ENCODE results near the gene BAZ2B. TPM values are rescaled to one million over a fixed set of nuclear protein-coding genes. Genes with fewer than 3 reads are reported as not detected.
"Not testable (repeated sequence)": the region's sequence is repeated elsewhere in the genome, so short reads cannot be mapped to it uniquely, and the experiment has no call there.

The BAZ2B gene
- total RNA-seq, 3 donors from 2014 or later, result 5.0 to 6.7 (median 5.1) TPM

DNA sequence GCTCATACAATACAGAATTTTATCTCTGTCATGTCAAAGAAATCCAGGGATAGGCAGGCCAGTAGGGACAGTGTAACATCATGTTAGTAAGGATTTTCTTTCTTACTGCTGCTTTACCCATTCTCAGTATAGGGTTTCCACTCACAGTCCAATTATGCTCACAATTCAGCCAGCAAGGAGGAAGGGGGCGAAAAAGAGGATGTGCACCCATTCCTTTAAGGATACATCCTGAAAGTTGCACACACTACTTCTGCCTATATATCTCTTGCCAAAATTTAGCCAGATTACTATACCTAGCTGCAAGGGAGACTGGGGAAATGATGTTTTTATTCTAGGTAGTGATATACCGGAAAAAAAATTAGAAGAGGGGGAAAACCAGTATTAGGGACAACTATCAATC lies 66.1 kb downstream of the BAZ2B start:
- no peaks in the 10 kb centered on the region for H3K4me1 Mint-ChIP-seq (ENCODE audit: low read depth)
- no peaks in the 10 kb centered on the region for H3K9me3 Mint-ChIP-seq
- DNase-seq (no peak), ATAC-seq (no peak)
- H3K36me3 Mint-ChIP-seq (ENCODE audit: insufficient read depth), result no peaks in the 10 kb centered on the region
- H3K27me3 Mint-ChIP-seq (ENCODE audit: low read depth), result no peaks in the 10 kb centered on the region
- no peak overlapping the region for H3K4me3 Mint-ChIP-seq

DNA sequence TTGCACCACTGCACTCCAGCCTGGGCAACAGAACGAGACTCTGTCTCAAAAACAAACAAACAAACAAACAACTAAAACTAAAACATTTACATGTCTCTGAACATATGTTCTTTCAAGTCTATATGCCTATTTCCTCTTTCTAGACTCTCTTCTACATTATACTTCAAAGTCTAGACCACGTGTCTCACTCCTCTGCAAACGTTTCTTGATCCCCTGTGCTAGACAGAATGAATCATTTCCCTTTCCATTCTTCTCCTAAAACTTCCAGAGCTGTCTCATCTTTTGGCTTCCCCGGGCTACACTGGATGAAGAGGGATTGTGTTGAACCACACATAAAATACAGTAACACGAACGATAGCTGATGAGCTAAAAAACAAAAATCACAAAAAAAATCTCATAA lies 67.1 kb downstream of the BAZ2B start:
- no peak for ATAC-seq
- Mint-ChIP-seq H3K9me3 (no peaks in the 10 kb centered on the region), H3K36me3 (ENCODE audit: insufficient read depth) (no peaks in the 10 kb centered on the region), H3K27me3 (ENCODE audit: low read depth) (no peaks in the 10 kb centered on the region), H3K4me3 (no peak overlapping the region), H3K4me1 (ENCODE audit: low read depth) (no peaks in the 10 kb centered on the region)
- no peak for DNase-seq

DNA sequence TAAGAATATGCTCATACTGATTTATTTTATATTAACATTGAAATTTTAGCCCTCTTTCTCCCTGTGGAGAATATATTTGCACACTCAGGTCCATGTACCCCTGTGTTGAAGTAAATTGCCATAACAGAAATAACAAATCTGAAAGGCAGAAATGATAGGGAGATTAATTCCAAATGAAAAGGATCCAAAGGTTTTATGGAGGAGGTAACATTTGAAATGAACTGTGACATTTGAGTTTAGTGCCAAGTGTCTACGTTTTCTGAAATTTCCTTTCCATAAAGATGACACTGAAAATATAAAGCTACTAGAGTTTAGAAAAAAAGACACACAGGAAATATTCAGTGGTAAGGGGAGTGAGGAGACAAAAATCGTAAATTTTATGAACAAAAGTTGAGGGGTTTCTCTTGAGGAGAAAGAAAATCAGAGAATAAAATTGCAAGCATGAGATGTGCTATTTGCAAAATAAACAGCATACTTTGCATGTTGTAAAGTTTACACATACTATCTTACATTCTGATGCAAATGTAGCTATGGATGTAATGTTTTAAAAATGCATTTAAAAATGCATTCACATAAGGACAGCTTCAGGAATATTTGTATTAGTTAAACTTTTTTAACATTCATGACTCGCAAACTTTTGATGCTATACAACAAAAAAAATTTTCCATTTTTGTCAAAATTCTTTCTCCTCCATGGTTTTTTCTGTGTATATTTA lies 69.5 kb downstream of the BAZ2B start:
- H3K9me3 Mint-ChIP-seq, result peaks cover 4% of the 10 kb centered on the region
- no peaks in the 10 kb centered on the region for H3K27me3 Mint-ChIP-seq (ENCODE audit: low read depth)
- H3K4me1 Mint-ChIP-seq (ENCODE audit: low read depth), result no peaks in the 10 kb centered on the region
- H3K4me3 Mint-ChIP-seq, result no peak overlapping the region
- no peak for DNase-seq
- H3K36me3 Mint-ChIP-seq (ENCODE audit: insufficient read depth), result peaks cover 7% of the 10 kb centered on the region
- ATAC-seq, result no peak

DNA sequence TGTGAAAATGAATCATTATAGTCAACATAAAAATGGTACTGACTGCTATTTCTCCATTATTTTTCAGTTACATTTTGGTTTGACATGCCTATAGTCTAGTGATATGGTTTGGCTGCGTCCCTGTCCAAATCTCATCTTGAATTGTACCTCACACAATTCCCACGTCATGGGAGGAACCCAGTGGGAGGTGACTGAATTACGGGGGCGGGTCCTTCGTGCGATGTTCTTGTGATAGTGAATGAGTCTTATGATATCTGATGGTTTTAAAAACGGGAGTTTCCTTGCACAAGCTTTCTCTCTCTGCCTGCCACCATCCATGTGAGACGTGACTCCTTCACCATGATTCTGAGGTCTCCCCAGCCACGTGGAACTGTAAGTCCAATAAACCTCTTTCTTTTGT lies 70.3 kb downstream of the BAZ2B start:
- Mint-ChIP-seq H3K36me3 (ENCODE audit: insufficient read depth) (peaks cover 11% of the 10 kb centered on the region), H3K4me3 (no peak overlapping the region), H3K27me3 (ENCODE audit: low read depth) (no peaks in the 10 kb centered on the region), H3K4me1 (ENCODE audit: low read depth) (no peaks in the 10 kb centered on the region), H3K9me3 (peaks cover 8% of the 10 kb centered on the region)
- DNase-seq, result no peak
- ATAC-seq, result no peak

DNA sequence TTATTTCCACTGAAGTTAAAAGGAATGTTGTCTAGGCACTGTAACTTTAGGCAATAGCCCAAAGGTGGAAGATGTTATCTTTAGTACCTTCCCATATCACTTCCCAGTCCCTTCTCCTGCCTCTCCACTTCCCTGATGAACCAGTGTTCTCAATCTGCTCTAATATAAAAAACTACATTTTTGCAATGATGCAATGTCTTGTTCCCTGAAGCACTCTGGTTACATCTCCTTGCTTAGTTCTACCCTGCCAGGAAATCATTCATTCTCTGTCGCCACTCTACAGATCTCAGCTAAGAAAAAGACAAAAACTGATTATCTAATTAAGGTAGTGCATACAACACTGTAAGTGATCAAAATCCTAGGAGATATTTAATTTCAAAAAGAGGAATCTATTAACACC lies 71.3 kb downstream of the BAZ2B start:
- H3K4me3 Mint-ChIP-seq, result no peak overlapping the region
- H3K27me3 Mint-ChIP-seq (ENCODE audit: low read depth), result no peaks in the 10 kb centered on the region
- DNase-seq, result no peak
- peaks cover 11% of the 10 kb centered on the region for H3K36me3 Mint-ChIP-seq (ENCODE audit: insufficient read depth)
- peaks cover 8% of the 10 kb centered on the region for H3K9me3 Mint-ChIP-seq
- H3K4me1 Mint-ChIP-seq (ENCODE audit: low read depth), result no peaks in the 10 kb centered on the region
- ATAC-seq, result no peak

DNA sequence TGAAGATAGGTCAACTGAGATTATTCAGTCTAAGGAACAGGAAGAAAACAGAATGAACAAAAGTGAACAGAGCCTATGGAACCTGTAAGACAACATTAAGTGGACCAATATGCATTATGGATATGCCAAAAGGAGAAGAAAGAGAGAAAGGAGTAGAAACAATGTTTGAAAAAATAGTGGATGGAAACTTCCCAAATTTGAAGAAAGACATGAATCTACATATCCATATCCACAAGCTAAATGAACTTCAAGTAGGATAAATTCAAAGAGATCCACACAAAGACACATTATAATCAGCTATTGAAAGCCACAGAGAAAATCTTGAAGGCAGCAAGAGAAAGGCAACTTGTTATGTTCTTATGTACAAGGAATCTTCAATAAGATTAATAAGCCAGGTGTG lies 74.2 kb downstream of the BAZ2B start:
- Mint-ChIP-seq H3K36me3 (ENCODE audit: insufficient read depth) (peaks cover 11% of the 10 kb centered on the region), H3K4me1 (ENCODE audit: low read depth) (no peaks in the 10 kb centered on the region), H3K4me3 (no peak overlapping the region), H3K27me3 (ENCODE audit: low read depth) (no peaks in the 10 kb centered on the region), H3K9me3 (peaks cover 8% of the 10 kb centered on the region)
- ATAC-seq (no peak), DNase-seq (no peak)

DNA sequence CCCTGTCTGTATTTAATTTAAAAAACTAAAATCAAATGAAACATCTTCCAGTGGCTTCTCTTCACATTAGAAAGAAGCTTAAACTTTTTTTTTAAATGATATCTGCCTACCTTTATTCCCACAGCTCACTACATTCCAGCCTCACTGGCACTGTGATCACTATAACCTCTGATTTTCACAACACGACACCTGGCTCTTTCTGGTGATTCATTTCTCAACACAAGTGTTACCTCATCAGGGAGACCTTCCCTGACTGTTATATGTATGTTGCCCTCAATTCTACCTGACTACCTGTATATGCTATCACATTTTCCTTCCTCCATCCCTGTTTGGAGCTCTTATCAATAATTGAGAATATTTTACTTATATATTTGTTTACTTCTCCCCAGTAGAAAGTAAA lies 76.6 kb downstream of the BAZ2B start:
- Mint-ChIP-seq H3K9me3 (peaks cover 8% of the 10 kb centered on the region), H3K36me3 (ENCODE audit: insufficient read depth) (peaks cover 11% of the 10 kb centered on the region), H3K27me3 (ENCODE audit: low read depth) (no peaks in the 10 kb centered on the region), H3K4me3 (no peak overlapping the region), H3K4me1 (ENCODE audit: low read depth) (no peaks in the 10 kb centered on the region)
- no peak for ATAC-seq
- DNase-seq, result no peak

DNA sequence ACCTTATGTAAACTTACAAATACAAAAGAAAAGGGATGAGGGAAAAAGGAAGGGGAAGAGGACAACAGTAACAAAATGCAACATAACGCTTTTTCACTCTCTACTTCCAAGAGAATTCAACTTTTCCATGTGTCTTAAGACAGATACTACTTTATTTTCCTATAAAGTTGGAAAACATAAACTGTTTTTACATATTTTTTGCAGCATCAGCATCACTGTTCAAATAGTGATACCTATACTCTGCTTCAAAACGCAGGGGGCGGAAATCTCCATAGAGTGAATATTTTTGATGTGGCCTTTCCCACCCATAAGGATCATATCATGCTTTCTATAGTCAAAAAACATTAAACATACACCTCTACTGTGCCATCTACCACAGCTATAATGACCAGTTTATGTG lies 77.5 kb downstream of the BAZ2B start:
- ATAC-seq, result no peak
- no peaks in the 10 kb centered on the region for H3K27me3 Mint-ChIP-seq (ENCODE audit: low read depth)
- H3K4me3 Mint-ChIP-seq, result no peak overlapping the region
- H3K4me1 Mint-ChIP-seq (ENCODE audit: low read depth), result no peaks in the 10 kb centered on the region
- peaks cover 8% of the 10 kb centered on the region for H3K36me3 Mint-ChIP-seq (ENCODE audit: insufficient read depth)
- peaks cover 8% of the 10 kb centered on the region for H3K9me3 Mint-ChIP-seq
- DNase-seq, result no peak

DNA sequence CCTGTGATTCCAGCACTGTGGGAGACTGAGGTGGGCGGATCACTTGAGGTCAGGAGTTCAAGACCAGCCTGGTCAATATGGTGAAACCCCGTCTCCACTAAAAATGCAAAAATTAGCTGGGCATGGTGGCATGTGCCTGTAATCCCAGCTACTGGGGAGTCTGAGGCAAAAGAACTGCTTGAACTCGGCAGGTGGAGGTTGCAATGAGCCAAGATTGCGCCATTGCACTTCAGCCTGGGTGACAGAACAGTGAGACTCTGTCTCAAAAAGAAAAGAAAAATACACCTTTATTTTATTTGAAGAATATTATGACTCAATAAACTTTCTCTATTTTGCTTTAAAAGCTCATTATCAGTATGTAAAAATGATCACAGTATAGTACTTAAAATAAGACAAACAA lies 81.1 kb downstream of the BAZ2B start:
- not testable (repeated sequence) for DNase-seq; ATAC-seq; H3K4me3 Mint-ChIP-seq; H3K36me3 Mint-ChIP-seq (ENCODE audit: insufficient read depth); H3K9me3 Mint-ChIP-seq; H3K4me1 Mint-ChIP-seq (ENCODE audit: low read depth); H3K27me3 Mint-ChIP-seq (ENCODE audit: low read depth)

DNA sequence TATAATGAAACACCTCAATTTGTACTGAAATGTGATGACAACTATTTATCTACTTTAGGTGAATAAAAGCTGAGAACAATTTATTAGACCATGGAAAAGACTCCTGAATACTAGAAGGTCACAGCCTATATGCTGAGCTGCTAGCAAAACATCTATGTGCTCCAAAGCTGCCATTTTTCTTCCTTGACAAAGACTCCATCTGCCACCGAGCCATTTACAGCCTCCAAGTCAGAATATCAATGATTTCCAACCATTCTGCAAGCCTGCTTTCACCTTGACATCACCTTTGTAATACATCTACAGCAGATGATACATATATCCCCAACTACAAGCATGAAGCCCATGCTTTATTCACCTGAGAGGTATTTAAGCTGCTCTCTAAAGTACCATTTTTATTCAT lies 84.9 kb downstream of the BAZ2B start:
- Mint-ChIP-seq H3K4me3 (no peak overlapping the region), H3K4me1 (ENCODE audit: low read depth) (no peaks in the 10 kb centered on the region), H3K27me3 (ENCODE audit: low read depth) (no peaks in the 10 kb centered on the region), H3K9me3 (no peaks in the 10 kb centered on the region), H3K36me3 (ENCODE audit: insufficient read depth) (peaks cover 2% of the 10 kb centered on the region)
- no peak for DNase-seq
- ATAC-seq, result no peak

DNA sequence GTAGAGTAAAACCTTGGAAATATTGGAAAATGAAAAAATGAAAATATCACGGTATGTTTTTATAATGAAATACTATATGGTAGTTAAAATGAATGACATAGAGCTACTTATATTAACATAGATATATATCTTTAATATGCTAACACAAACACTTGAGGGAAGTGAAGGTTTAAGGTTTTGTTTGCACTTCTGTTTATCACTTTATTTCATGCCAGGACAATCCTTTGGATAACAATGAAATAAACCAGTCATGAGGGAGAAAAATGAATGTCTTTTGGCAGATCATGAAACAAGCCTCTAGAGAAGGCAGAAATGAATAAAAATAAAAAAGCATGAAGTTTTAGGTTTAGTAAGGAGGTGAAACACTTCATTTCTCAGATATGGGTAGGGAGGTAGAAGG lies 89.9 kb downstream of the BAZ2B start:
- H3K4me3 Mint-ChIP-seq, result no peak overlapping the region

DNA sequence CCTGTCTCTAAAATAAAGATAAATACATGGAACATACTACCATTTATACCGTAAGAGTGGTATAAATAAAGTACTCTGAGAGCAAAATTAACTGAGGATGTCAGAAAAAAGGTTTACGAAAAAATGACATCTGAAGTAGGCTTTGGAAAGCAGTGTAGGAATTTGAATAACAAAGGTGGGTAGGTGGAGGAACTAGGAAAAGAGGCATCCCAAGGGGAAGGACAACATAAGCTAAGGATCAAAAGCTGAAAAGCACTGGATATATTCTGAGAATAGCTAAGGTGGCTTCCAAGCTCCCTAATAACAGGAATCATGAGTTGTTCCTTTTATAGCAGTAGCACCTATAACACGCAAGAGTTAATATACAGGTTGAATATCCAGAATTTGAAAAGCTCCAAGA lies 91.3 kb downstream of the BAZ2B start:
- H3K36me3 Mint-ChIP-seq (ENCODE audit: insufficient read depth), result peaks cover 2% of the 10 kb centered on the region
- DNase-seq (no peak), ATAC-seq (no peak)
- H3K4me1 Mint-ChIP-seq (ENCODE audit: low read depth), result no peaks in the 10 kb centered on the region
- H3K4me3 Mint-ChIP-seq, result no peak overlapping the region
- H3K9me3 Mint-ChIP-seq, result no peaks in the 10 kb centered on the region
- no peaks in the 10 kb centered on the region for H3K27me3 Mint-ChIP-seq (ENCODE audit: low read depth)

More for the DNA sequence above, 89.9 kb downstream of the BAZ2B start:
- Mint-ChIP-seq H3K9me3 (no peaks in the 10 kb centered on the region), H3K36me3 (ENCODE audit: insufficient read depth) (peaks cover 2% of the 10 kb centered on the region), H3K27me3 (ENCODE audit: low read depth) (no peaks in the 10 kb centered on the region), H3K4me1 (ENCODE audit: low read depth) (no peaks in the 10 kb centered on the region)
- no peak for ATAC-seq
- DNase-seq, result no peak

DNA sequence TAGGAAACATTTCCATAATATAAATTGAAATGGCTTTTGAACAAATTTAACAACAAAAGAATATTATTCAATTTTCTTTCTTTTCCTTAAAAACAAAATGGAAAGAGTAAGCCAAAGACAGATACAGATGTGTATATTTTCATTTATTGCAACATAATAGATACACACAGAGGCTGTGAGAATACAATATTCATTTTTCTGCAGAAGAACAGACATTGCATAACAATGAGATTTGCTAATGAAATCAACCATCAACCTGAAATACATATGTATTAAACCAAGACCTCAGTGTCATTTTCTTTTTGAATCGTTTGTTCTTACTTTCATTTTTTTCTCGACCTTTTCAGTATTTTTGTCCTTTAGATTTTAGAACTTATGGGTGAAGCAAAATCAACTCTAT lies 95.1 kb downstream of the BAZ2B start:
- Mint-ChIP-seq H3K4me1 (ENCODE audit: low read depth) (peaks cover 4% of the 10 kb centered on the region), H3K4me3 (no peak overlapping the region), H3K27me3 (ENCODE audit: low read depth) (no peaks in the 10 kb centered on the region), H3K9me3 (no peaks in the 10 kb centered on the region), H3K36me3 (ENCODE audit: insufficient read depth) (no peaks in the 10 kb centered on the region)
- no peak for ATAC-seq
- DNase-seq, result no peak

DNA sequence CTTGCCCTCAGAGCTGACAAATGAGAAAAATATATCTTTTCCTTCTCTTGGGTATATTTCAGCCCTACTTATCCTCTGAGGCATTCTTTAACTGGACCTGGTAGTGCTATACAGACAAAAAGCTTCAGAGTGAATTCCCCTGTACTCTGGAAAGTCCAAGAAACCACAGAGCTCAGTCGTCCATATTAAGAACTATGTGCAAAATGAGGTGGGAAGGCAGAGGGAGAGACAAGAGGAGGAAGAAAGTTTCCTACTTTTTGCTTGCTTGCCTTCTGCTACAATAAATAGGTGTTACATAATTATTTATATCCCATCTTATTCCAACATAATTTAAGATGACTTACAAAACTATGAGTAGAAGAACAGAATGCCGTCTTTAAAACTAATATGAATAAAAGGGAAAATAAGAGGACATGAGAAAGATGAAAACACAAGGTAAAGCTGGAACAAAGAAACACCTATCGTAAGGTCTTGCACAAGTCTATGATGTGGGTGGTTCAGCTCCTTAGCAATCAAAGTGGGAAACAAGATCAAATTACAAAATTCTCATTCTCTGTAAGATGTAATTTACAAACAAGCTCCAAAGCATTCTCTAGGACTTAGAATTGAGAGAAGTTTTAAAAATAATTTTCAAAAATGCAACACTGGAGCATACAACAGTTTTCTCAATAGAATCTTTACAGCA lies 97.9 kb downstream of the BAZ2B start:
- H3K4me1 Mint-ChIP-seq (ENCODE audit: low read depth), result peaks cover 23% of the 10 kb centered on the region
- DNase-seq, result no peak
- ATAC-seq, result no peak
- no peak overlapping the region for H3K4me3 Mint-ChIP-seq
- H3K36me3 Mint-ChIP-seq (ENCODE audit: insufficient read depth), result no peaks in the 10 kb centered on the region
- H3K9me3 Mint-ChIP-seq, result no peaks in the 10 kb centered on the region
- H3K27me3 Mint-ChIP-seq (ENCODE audit: low read depth), result no peaks in the 10 kb centered on the region

DNA sequence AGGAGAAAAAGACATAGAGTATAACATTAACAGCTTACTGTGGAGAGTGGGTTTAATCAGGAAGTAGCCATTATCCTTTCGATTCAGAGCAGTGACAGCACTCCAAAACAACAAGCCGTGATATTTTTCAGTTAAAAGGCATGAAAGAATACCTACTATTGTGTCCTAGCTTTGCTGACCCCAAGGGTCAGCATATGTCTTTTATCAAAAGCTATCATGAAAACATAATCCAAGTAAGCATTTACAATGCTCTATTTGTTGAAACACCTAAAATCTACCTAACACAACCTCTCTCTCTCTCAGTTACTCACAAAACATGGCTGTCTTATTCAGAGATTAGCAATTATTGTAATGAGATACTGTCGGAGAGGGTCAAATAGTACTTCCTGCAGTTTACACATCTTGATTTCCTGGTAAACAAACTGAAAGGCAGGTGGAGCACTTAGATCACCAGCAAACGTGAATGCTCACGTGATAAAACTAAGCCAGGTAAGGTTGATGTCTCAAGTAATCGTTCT lies 100.0 kb downstream of the BAZ2B start:
- Mint-ChIP-seq H3K4me3 (peak overlapping the region; percentile 83), H3K9me3 (no peaks in the 10 kb centered on the region), H3K36me3 (ENCODE audit: insufficient read depth) (no peaks in the 10 kb centered on the region), H3K27me3 (ENCODE audit: low read depth) (no peaks in the 10 kb centered on the region), H3K4me1 (ENCODE audit: low read depth) (peaks cover 27% of the 10 kb centered on the region)
- peak; percentile 83 to 93 for ATAC-seq
- no peak for DNase-seq

All from activated T-cell treated with anti-CD3 and anti-CD28 coated beads, Interleukin-2, amount 50 U/mL, for 4 hours (primary cell).